SK-MEL-5 (cell line): ENCODE data around the gene GPR31. TPM values are rescaled to one million over a fixed set of nuclear protein-coding genes. Genes with fewer than 3 reads are reported as not detected.

Source experiments
- DNase-seq: peaks from one replicate; pipeline ENCODE4 v3.0.0-alpha.2; 2016; ENCODE audit warnings: low read depth, low spot score
- in situ Hi-C: cut with HindIII; loops from 2 replicates; pipeline ENCODE4 v1.10.0; 2016; ENCODE audit warnings: low sequenced_read_pairs, high pct_unique_total_duplicates, low pct_unique_long_range_greater_than_20kb
- total RNA-seq: library from RNA; depleted of rRNA; stranded (reverse); fragments of >200 nt; shearing (Covaris generic); gene quantifications from 2 replicates; pipeline ENCODE4 v1.2.3, GENCODE V29; 2014; rRNA removed

Gene GPR31
- total RNA-seq, 1 experiment from 2014 or later: not detected

DNA sequence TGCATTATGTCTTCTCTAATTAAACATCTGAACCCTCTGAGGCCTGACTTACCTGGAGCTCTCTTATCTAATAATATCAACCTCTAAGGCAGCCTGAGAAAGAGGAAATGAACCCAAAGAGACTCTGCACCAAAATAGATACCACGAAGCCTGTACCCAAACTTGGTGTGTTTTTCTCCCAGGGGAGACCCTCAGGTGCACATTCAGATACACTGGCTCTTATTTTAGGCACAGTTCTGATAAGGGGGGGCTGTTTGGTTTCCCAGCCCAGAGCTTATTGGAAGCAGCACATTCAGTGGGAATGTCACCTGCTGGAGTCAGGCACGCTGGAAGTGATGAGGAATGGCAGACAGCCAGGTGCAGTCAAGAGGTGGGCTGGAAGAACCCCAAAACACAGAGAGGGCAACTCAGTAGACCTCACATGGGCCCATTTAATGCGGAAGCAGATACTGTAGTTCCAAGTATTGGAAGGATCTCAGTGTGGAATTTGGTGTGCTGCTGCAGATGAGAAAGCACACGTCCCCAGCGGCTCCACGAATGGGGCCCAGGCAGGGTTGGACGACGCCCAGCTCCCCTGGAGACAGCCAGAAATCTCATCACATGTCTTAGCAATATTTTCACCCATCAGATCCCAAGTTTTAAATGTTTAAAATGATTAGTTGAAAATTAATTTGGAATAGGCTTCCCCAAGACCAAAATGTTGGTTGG is 44.6 kb downstream of the GPR31 start:
- in situ Hi-C loops: no loop called here
- no peak for DNase-seq

DNA sequence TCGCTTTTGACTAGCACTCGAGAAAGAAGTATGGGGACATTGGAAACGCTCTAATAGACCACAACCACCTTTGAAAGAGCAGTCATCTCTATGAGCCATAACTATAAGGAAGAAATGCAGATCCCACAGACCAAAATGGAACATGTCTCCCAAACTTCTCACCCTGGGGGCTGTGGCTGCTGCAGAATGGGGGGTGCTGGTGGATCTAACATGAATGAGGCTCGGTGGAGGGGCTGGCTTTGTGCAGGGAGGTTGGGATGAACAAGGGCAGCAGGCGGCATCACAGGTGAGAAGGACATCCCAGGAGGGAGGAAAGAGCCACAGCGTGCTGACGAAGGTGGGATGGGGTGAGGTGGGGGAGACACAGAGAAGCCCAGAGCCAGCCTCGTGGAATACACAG is 45.4 kb downstream of the GPR31 start:
- in situ Hi-C loops: no loop called here
- no peak for DNase-seq

GRCh38 chr6:167111597-167111996 is 46.2 kb downstream of the GPR31 start:
- in situ Hi-C loops: no loop called here

DNA sequence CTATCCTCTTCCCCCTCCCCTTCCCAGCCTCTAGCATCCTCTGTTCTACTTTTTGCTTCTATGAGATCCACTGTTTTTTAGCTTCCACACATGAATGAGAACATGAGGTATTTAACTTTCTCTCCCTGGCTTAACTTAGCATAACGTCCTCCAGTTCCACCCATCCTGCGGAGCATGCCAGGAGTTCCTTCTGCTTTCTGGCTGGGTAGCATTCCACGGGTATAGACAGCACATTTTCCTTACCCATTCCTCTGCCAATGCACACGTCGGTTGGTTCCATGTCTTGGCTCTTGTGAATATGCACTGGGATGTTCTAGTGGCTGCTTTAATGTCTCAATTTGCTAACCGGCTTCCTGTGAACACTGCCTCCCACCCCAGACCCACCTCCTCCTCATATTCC is 48.1 kb downstream of the GPR31 start:
- in situ Hi-C loops: no loop called here
- no peak for DNase-seq

More at GRCh38 chr6:167111597-167111996, 46.2 kb downstream of the GPR31 start:
- DNase-seq: no peak

DNA sequence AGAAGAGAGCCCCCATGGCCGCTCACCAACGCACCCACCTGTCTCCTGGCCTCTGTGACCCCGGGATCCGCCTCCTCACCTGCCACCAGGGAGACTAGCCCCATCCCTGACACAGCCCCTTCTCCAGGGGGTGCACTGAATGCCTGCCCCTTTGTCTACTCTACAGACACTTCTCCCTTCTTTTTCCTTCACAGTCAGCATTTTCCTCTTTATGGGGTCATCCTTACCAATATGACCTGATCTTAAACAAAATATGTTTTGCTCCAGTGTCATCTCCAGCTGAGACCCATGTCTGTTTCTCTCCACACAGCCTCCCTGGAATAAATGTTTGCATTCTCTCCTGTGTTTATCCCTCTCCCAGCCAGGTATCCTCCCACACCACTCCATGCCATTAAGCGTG is 49.5 kb downstream of the GPR31 start:
- in situ Hi-C loops: no loop called here
- no peak for DNase-seq

GRCh38 chr6:167107787-167108186 is 50.0 kb downstream of the GPR31 start:
- no peak for DNase-seq
- in situ Hi-C loops: no loop called here

DNA sequence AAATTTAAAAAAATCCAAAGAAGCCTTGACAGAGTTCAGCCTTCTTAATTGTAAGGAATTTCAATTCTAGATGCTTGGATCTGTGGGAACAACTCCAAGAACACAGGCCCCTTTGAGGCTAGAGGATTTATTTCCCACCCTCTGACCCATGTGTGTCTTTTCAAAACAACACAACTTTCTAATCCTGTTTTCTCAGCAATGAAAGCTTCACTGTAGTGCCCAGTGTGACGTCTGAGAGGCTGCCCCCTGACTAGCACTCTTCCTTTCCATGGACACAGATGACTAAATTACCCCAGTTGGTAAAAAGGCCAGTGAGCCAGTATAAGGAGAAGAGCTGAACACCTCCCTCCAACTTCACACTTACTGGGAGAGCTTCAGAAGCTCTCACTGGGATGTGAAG is 51.4 kb downstream of the GPR31 start:
- in situ Hi-C loops: no loop called here
- DNase-seq: peak; percentile 55

Other genes with a start within 250 kb of the GPR31 start
- 38.6 and 42.2 TPM in 2 replicates for gene RNASET2, start 201.4 kb downstream of the GPR31 start, total RNA-seq
- gene CEP43, start 158.6 kb downstream of the GPR31 start, total RNA-seq: 11.1 and 13.2 TPM in 2 replicates
- gene CCR6, start 34.9 kb downstream of the GPR31 start, total RNA-seq: not detected in 2 replicates
- gene UNC93A, start 133.3 kb upstream of the GPR31 start, total RNA-seq: not detected in 2 replicates
- gene TTLL2, start 167.1 kb upstream of the GPR31 start, total RNA-seq: not detected in 2 replicates